Sigmoid colon (tissue), 4 donors: Measurements from ENCODE around the gene PPM1F.

Source experiments
- EP300 ChIP-seq, 4 donors: sonication (generic); formaldehyde crosslinking; IDR thresholded peaks; one replicate each; pipeline ENCODE4 v1.6.1; 2017; ENCODE audit warnings: antibody characterized with exemption in 4 of 4
- POLR2A ChIP-seq, 2 donors: fragments of 450-650 bp; IDR thresholded peaks; one replicate each; pipeline ENCODE4 v1.6.1; 2016; ENCODE audit warnings: antibody characterized with exemption in 2 of 2, mild to moderate bottlenecking in 2 of 2, moderate library complexity in 2 of 2
- POLR2AphosphoS5 ChIP-seq, 4 donors: sonication (generic); formaldehyde crosslinking; IDR thresholded peaks; one replicate each; pipeline ENCODE4 v1.6.1; 2017; ENCODE audit warnings: antibody characterized with exemption in 4 of 4
- TF ChIP-seq, protein P1 (sequence below), 4 experiments: fragments of 450-650 bp in 3 of 4; fragments of 200-600 bp in 1 of 4; IDR thresholded peaks; one replicate each; pipeline ENCODE4 v1.5.1; 2016 to 2019; ENCODE audit warnings: antibody characterized with exemption in 4 of 4, mild to moderate bottlenecking in 3 of 4, moderate library complexity in 2 of 4

DNA sequence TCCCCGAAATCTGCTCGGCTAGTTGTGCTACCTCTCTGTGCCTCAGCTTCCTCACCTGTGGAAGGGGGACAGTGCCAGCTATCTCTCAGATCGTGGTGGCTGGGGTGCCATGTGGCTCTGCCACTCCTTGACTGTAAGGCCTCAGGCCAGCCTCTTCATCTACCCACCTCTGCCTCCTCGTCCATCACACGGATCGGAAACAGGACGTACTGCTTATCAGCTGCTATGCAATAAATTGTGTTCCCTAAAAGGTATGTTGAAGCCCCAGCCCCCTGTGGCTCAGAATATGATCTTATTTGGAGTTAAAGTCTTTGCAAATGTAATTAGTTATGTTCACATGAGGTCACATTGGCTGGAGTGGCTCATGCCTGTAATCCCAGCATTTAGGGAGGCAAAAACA, 7.8 kb downstream of the PPM1F start:
- TF ChIP-seq, protein P1, sequence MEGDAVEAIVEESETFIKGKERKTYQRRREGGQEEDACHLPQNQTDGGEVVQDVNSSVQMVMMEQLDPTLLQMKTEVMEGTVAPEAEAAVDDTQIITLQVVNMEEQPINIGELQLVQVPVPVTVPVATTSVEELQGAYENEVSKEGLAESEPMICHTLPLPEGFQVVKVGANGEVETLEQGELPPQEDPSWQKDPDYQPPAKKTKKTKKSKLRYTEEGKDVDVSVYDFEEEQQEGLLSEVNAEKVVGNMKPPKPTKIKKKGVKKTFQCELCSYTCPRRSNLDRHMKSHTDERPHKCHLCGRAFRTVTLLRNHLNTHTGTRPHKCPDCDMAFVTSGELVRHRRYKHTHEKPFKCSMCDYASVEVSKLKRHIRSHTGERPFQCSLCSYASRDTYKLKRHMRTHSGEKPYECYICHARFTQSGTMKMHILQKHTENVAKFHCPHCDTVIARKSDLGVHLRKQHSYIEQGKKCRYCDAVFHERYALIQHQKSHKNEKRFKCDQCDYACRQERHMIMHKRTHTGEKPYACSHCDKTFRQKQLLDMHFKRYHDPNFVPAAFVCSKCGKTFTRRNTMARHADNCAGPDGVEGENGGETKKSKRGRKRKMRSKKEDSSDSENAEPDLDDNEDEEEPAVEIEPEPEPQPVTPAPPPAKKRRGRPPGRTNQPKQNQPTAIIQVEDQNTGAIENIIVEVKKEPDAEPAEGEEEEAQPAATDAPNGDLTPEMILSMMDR (IDR thresholded peaks at IDR 0.05) = no peak
- TF ChIP-seq POLR2A (IDR thresholded peaks at IDR 0.05) (no peak), POLR2AphosphoS5 (IDR thresholded peaks at IDR 0.05) (no peak), EP300 (IDR thresholded peaks at IDR 0.05) (no peak)
